Astrocyte (in vitro differentiated cells and primary cell): ENCODE results near the gene B3GNT4.

Experiments
- EZH2 ChIP-seq: IDR thresholded peaks from 2 replicates; pipeline ENCODE4 v1.6.1; 2012; ENCODE audit warnings: mild to moderate bottlenecking, low read length, inconsistent platforms; ENCODE audit not compliant: insufficient read depth
- TF ChIP-seq, protein P1 (sequence below): IDR thresholded peaks from 2 replicates; pipeline ENCODE4 v1.5.1; 2011; ENCODE audit warnings: low read depth, mild to moderate bottlenecking, inconsistent platforms, low read length, moderate library complexity; ENCODE audit not compliant: insufficient read depth

DNA sequence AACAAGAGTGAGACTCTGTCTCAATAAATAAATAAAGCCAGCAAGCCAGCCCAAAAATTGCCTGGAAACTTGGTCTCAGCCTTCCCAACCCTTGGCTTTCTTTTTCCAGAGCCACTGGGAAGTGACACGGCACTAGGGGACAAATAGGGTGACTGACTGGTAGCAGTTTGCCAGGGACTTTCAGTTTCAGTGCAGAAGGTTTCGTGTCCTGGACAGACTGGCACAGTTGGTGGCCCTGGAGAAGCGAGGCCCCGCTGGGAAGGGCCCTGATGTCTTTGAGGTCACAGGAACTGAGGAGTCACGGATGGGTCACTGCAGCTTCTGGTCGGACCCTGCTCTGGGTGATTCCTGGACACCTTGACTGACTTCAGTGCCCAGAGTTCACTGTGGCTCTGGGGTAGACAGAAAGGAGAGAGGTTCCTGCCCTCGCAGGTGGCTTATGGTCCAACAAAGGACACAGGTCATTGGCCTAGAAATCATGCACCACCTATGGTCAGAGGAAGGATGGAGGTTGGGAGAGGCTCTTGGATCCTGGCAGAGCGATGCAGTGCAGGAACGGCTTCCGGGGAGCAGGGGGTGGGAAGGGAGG, 17.9 kb upstream of the B3GNT4 start:
- TF ChIP-seq, protein P1, sequence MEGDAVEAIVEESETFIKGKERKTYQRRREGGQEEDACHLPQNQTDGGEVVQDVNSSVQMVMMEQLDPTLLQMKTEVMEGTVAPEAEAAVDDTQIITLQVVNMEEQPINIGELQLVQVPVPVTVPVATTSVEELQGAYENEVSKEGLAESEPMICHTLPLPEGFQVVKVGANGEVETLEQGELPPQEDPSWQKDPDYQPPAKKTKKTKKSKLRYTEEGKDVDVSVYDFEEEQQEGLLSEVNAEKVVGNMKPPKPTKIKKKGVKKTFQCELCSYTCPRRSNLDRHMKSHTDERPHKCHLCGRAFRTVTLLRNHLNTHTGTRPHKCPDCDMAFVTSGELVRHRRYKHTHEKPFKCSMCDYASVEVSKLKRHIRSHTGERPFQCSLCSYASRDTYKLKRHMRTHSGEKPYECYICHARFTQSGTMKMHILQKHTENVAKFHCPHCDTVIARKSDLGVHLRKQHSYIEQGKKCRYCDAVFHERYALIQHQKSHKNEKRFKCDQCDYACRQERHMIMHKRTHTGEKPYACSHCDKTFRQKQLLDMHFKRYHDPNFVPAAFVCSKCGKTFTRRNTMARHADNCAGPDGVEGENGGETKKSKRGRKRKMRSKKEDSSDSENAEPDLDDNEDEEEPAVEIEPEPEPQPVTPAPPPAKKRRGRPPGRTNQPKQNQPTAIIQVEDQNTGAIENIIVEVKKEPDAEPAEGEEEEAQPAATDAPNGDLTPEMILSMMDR: no peak
- no peak for TF ChIP-seq EZH2
